ENCODE results near the gene HDAC9. TPM values are rescaled to one million over a fixed set of nuclear protein-coding genes. Genes with fewer than 3 reads are reported as not detected.
A peak's percentile ranks its signal among the peaks of the same experiment; 100 is the strongest.

Gene HDAC9
- total RNA-seq, 1 experiment from 2014 or later = 14.7 TPM

DNA sequence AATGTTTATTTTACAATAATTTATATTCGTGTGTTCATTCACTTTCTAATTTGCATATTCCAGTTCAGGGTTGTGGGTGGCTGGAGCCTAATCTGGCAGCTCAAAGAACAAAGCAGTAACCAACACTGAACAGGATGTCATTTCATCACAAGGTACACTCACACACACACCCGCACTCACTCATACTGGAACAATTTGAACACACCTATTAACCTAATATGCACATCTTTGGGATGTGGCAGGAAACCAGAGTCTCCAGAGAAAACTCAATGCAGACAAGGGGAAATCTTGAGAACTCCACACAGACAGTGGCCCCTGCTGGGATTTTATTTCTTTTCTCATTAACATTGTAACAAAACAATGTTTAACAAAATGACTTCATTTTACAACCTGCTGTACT lies 524.5 kb downstream of the HDAC9 start:
- peaks cover 5% of the 10 kb centered on the region; the same call in 1 of the 2 replicates for H3K9me3 ChIP-seq (ENCODE audit: insufficient read depth, low read depth)
- H3K4me2 ChIP-seq = no peak overlapping the region
- H3F3A ChIP-seq (ENCODE audit: insufficient read depth, low read depth) = 0 out of 2 replicates have a peak, but pooled peaks cover 4% of the 10 kb centered on the region
- no peaks in the 10 kb centered on the region for H3K9me2 ChIP-seq (ENCODE audit: insufficient read depth)
- DNase-seq = peak in 1 of 2 experiments; percentile 24
- H2AFZ ChIP-seq = peak overlapping the region; percentile 52; the same call in 1 of the 2 replicates
- H3K36me3 ChIP-seq (ENCODE audit: low read depth) = no peaks in the 10 kb centered on the region
- no TSS peak for BruUV-seq (replicated peaks)
- intact Hi-C loops (cut with micrococcal nuclease; ENCODE audit: unreplicated experiment) = no loop called here
- H3K27ac ChIP-seq = no peak overlapping the region
- TF ChIP-seq, protein P1, sequence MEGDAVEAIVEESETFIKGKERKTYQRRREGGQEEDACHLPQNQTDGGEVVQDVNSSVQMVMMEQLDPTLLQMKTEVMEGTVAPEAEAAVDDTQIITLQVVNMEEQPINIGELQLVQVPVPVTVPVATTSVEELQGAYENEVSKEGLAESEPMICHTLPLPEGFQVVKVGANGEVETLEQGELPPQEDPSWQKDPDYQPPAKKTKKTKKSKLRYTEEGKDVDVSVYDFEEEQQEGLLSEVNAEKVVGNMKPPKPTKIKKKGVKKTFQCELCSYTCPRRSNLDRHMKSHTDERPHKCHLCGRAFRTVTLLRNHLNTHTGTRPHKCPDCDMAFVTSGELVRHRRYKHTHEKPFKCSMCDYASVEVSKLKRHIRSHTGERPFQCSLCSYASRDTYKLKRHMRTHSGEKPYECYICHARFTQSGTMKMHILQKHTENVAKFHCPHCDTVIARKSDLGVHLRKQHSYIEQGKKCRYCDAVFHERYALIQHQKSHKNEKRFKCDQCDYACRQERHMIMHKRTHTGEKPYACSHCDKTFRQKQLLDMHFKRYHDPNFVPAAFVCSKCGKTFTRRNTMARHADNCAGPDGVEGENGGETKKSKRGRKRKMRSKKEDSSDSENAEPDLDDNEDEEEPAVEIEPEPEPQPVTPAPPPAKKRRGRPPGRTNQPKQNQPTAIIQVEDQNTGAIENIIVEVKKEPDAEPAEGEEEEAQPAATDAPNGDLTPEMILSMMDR (conservative IDR thresholded peaks at IDR 0.05) = no peak
- no peak for TF ChIP-seq EZH2 (IDR thresholded peaks at IDR 0.05; ENCODE audit: low read depth)
- no peaks in the 10 kb centered on the region for H4K20me1 ChIP-seq (ENCODE audit: insufficient read depth)
- H3K27me3 ChIP-seq (ENCODE audit: insufficient read depth, low read depth) = no peaks in the 10 kb centered on the region
- H3K79me2 ChIP-seq (ENCODE audit: low read depth) = no peaks in the 10 kb centered on the region
- H3K4me1 ChIP-seq (replicated peaks; ENCODE audit: insufficient read depth) = 0 out of 2 replicates have a peak, but pooled peaks cover 5% of the 10 kb centered on the region
- POLR2A ChIA-PET (ENCODE audit: unreplicated experiment) = no interaction called here
- CTCF ChIA-PET = no interaction called here
- no peak overlapping the region for H3K4me3 ChIP-seq

DNA sequence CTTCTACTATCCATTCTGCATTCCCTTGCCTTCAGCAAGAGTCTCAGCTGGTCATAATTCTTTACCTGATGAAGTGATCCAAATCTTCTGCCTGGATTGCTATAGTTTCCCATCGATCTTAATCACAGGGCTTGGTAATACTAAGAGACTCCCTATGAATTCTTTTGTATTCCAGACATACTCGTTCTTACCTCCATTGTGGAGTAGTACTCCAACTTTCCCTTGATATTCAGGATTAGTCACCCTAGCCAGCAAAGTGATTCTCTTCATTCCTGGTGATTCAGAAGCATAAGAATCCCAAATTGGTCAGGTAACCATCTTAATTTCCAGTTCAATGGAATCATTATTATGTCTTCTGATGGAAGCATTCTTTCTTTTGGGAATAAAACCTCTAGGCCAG lies 525.2 kb downstream of the HDAC9 start:
- Histone ChIP-seq H3K9me2 (ENCODE audit: insufficient read depth) (no peaks in the 10 kb centered on the region), H3K27ac (no peak overlapping the region), H3K36me3 (ENCODE audit: low read depth) (no peaks in the 10 kb centered on the region), H3K27me3 (ENCODE audit: insufficient read depth, low read depth) (no peaks in the 10 kb centered on the region), H3K4me2 (no peak overlapping the region), H3F3A (ENCODE audit: insufficient read depth, low read depth) (0 out of 2 replicates have a peak, but pooled peaks cover 4% of the 10 kb centered on the region), H3K4me3 (no peak overlapping the region), H3K4me1 (replicated peaks; ENCODE audit: insufficient read depth) (0 out of 2 replicates have a peak, but pooled peaks cover 5% of the 10 kb centered on the region), H2AFZ (peak overlapping the region; percentile 52), H3K9me3 (ENCODE audit: insufficient read depth, low read depth) (peaks cover 3% of the 10 kb centered on the region; the same call in 1 of the 2 replicates), H4K20me1 (ENCODE audit: insufficient read depth) (no peaks in the 10 kb centered on the region), H3K79me2 (ENCODE audit: low read depth) (no peaks in the 10 kb centered on the region)
- TF ChIP-seq EZH2 (IDR thresholded peaks at IDR 0.05; ENCODE audit: low read depth) = no peak
- TF ChIP-seq, protein P1 (conservative IDR thresholded peaks at IDR 0.05) = no peak
- intact Hi-C loops (cut with micrococcal nuclease; ENCODE audit: unreplicated experiment) = no loop called here
- POLR2A ChIA-PET (ENCODE audit: unreplicated experiment) = no interaction called here
- CTCF ChIA-PET = no interaction called here
- DNase-seq = peak in 1 of 2 experiments; percentile 28
- BruUV-seq (replicated peaks) = no TSS peak

DNA sequence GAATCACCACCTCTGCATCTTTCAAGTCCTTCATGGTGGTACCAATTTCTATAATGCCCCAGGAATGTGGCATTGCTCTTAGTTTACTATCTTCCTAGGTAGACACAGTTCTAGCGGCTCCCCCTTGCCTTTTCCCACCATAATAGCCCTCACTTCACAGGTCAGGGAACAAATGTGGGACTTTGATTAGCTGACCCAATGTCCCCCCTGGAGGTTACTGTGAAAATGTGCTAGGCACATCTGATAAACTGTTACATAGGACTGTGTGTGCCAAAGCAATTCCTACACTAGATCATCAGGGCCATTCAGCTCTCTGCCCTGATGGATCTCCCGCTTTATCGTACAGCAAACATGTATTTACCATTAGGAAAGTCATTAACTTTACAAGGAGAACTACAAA lies 527.9 kb downstream of the HDAC9 start:
- no peak overlapping the region for H3K4me2 ChIP-seq

More for the DNA sequence above, 527.9 kb downstream of the HDAC9 start:
- Histone ChIP-seq H3K9me3 (ENCODE audit: insufficient read depth, low read depth) (no peaks in the 10 kb centered on the region), H2AFZ (no peak overlapping the region), H4K20me1 (ENCODE audit: insufficient read depth) (no peaks in the 10 kb centered on the region), H3K36me3 (ENCODE audit: low read depth) (no peaks in the 10 kb centered on the region), H3K9me2 (ENCODE audit: insufficient read depth) (no peaks in the 10 kb centered on the region), H3K27me3 (ENCODE audit: insufficient read depth, low read depth) (no peaks in the 10 kb centered on the region), H3K4me3 (no peak overlapping the region), H3K79me2 (ENCODE audit: low read depth) (no peaks in the 10 kb centered on the region), H3K4me1 (replicated peaks; ENCODE audit: insufficient read depth) (0 out of 2 replicates have a peak, but pooled peaks cover 5% of the 10 kb centered on the region), H3F3A (ENCODE audit: insufficient read depth, low read depth) (0 out of 2 replicates have a peak, but pooled peaks cover 4% of the 10 kb centered on the region), H3K27ac (no peak overlapping the region)
- no peak for DNase-seq
- CTCF ChIA-PET = no interaction called here
- no TSS peak for BruUV-seq (replicated peaks)
- TF ChIP-seq EZH2 (IDR thresholded peaks at IDR 0.05; ENCODE audit: low read depth) = no peak
- TF ChIP-seq, protein P1 (conservative IDR thresholded peaks at IDR 0.05) = no peak
- POLR2A ChIA-PET (ENCODE audit: unreplicated experiment) = no interaction called here
- intact Hi-C loops (cut with micrococcal nuclease; ENCODE audit: unreplicated experiment) = no loop called here

All from PC-9 (cell line).